GM23338 (cell line): ENCODE measurements around the gene NIT1. TPM values are rescaled to one million over a fixed set of nuclear protein-coding genes. Genes with fewer than 3 reads are reported as not detected.

Source experiments
- ATAC-seq: fragments of 200-7000 bp; cut with Tn5 transposase; 3 replicates; pipeline ENCODE4 v1.9.1; 2020
- DNase-seq: peaks from one replicate; pipeline ENCODE4 v3.0.0-alpha.2; 2015; ENCODE audit warnings: low spot score
- H2AFZ ChIP-seq: fragments of 200-600 bp; sonication (generic); 2 replicates; pipeline ENCODE4 v1.8.0; 2016; ENCODE audit warnings: antibody characterized with exemption, mild to moderate bottlenecking, moderate library complexity
- H3F3A ChIP-seq: fragments of 200-600 bp; sonication (generic); replicated peaks from 2 replicates; pipeline ENCODE4 v1.8.0; 2017; ENCODE audit warnings: antibody characterized with exemption, mixed run types, low read depth
- H3K27ac ChIP-seq: fragments of 200-600 bp; sonication (generic); 2 replicates; pipeline ENCODE4 v1.6.1; 2016; ENCODE audit warnings: low read depth
- H3K27me3 ChIP-seq: fragments of 200-600 bp; sonication (generic); 2 replicates; pipeline ENCODE4 v1.8.0; 2016; ENCODE audit warnings: mild to moderate bottlenecking, mixed run types, moderate library complexity; ENCODE audit not compliant: insufficient read depth
- H3K36me3 ChIP-seq: fragments of 200-600 bp; sonication (generic); 2 replicates; pipeline ENCODE4 v1.8.0; 2016; ENCODE audit warnings: mild to moderate bottlenecking; ENCODE audit not compliant: insufficient read depth
- H3K4me1 ChIP-seq: fragments of 200-600 bp; sonication (generic); 2 replicates; pipeline ENCODE4 v1.8.0; 2016; ENCODE audit warnings: mild to moderate bottlenecking, moderate library complexity; ENCODE audit not compliant: insufficient read depth
- H3K4me2 ChIP-seq: fragments of 200-600 bp; sonication (generic); 2 replicates; pipeline ENCODE4 v1.7.1; 2017; ENCODE audit warnings: mixed run types
- H3K4me3 ChIP-seq: fragments of 200-600 bp; sonication (generic); 2 replicates; pipeline ENCODE4 v1.6.1; 2016; ENCODE audit warnings: mixed run types
- H3K79me2 ChIP-seq: fragments of 200-600 bp; sonication (generic); replicated peaks from 2 replicates; pipeline ENCODE4 v1.8.0; 2017; ENCODE audit warnings: mild to moderate bottlenecking; ENCODE audit not compliant: insufficient read depth
- H3K9me2 ChIP-seq: fragments of 200-600 bp; sonication (generic); 2 replicates; pipeline ENCODE4 v1.8.0; 2017; ENCODE audit not compliant: insufficient read depth
- H4K20me1 ChIP-seq: fragments of 200-600 bp; sonication (generic); replicated peaks from 2 replicates; pipeline ENCODE4 v1.8.0; 2017; ENCODE audit warnings: mild to moderate bottlenecking; ENCODE audit not compliant: insufficient read depth
- H3K27ac Mint-ChIP-seq: 2 replicates; pipeline ENCODE4 v1.8.0; 2020; ENCODE audit warnings: inconsistent platforms, mild to moderate bottlenecking, moderate library complexity, mixed read lengths
- H3K27me3 Mint-ChIP-seq: 3 replicates; pipeline ENCODE4 v1.8.0; 2022; ENCODE audit warnings: low read depth, mild to moderate bottlenecking, moderate library complexity, mixed read lengths, inconsistent platforms; ENCODE audit not compliant: insufficient read depth, poor library complexity
- H3K36me3 Mint-ChIP-seq: 3 replicates; pipeline ENCODE4 v1.8.0; 2021; ENCODE audit warnings: low read depth, mild to moderate bottlenecking, inconsistent platforms, moderate library complexity, mixed read lengths
- H3K4me1 Mint-ChIP-seq: 3 replicates; pipeline ENCODE4 v1.8.0; 2020; ENCODE audit warnings: mild to moderate bottlenecking, inconsistent platforms, mixed read lengths
- H3K4me3 Mint-ChIP-seq: 3 replicates; pipeline ENCODE4 v1.8.0; 2021; ENCODE audit warnings: moderate library complexity, mild to moderate bottlenecking, inconsistent platforms, mixed read lengths
- H3K9me3 Mint-ChIP-seq: 3 replicates; pipeline ENCODE4 v1.8.0; 2020; ENCODE audit warnings: moderate library complexity, mild to moderate bottlenecking, inconsistent platforms, mixed read lengths
- CREB1 ChIP-seq: fragments of 250-450 bp; sonication (Bioruptor Pico); IDR thresholded peaks from 2 replicates; pipeline ENCODE4 v1.5.0; 2020; ENCODE audit warnings: low read depth, mild to moderate bottlenecking, moderate library complexity
- EZH2 ChIP-seq: fragments of 200-600 bp; sonication (generic); IDR thresholded peaks from one replicate; pipeline ENCODE4 v1.8.0; 2017; ENCODE audit warnings: antibody characterized with exemption, mild to moderate bottlenecking, low read depth; ENCODE audit not compliant: unreplicated experiment
- EZH2phosphoT487 ChIP-seq: fragments of 200-600 bp; sonication (generic); IDR thresholded peaks from one replicate; pipeline ENCODE4 v1.8.1; 2018; ENCODE audit warnings: antibody characterized with exemption; ENCODE audit not compliant: unreplicated experiment
- JUNB ChIP-seq: IDR thresholded peaks from one replicate; pipeline ENCODE4 v1.6.1; 2016; ENCODE audit warnings: antibody characterized with exemption; ENCODE audit not compliant: unreplicated experiment
- NANOG ChIP-seq: IDR thresholded peaks from 2 replicates; pipeline ENCODE4 v1.6.1; 2016; ENCODE audit warnings: antibody characterized with exemption, borderline replicate concordance
- POLR2AphosphoS5 ChIP-seq: IDR thresholded peaks from 2 replicates; pipeline ENCODE4 v1.6.1; 2016; ENCODE audit warnings: antibody characterized with exemption, low read depth
- STAT1 ChIP-seq: IDR thresholded peaks from one replicate; pipeline ENCODE4 v1.6.1; 2016; ENCODE audit warnings: antibody characterized with exemption; ENCODE audit not compliant: unreplicated experiment
- ZNF114 ChIP-seq: fragments of 250-450 bp; sonication (Bioruptor Pico); IDR thresholded peaks from 2 replicates; pipeline ENCODE4 v1.5.0; 2020; ENCODE audit warnings: mild to moderate bottlenecking, moderate library complexity
- ZNF331 ChIP-seq: fragments of 250-450 bp; sonication (Bioruptor Pico); IDR thresholded peaks from 2 replicates; pipeline ENCODE4 v1.5.0; 2020; ENCODE audit warnings: low read depth, mild to moderate bottlenecking, moderate library complexity
- polyA plus RNA-seq: library from polyadenylated mRNA; unstranded; fragments of >200 nt; fragmentation: Nextera tagmentation; extraction: Ambion mirVana; gene quantifications from 2 replicates; pipeline ENCODE4 v1.2.1, GENCODE V29; 2016
- total RNA-seq: library from RNA; depleted of rRNA; stranded (reverse); fragments of >200 nt; shearing (Covaris generic); gene quantifications from 2 replicates; pipeline ENCODE4 v1.2.3, GENCODE V29; 2014
- TF ChIP-seq, protein P1 (sequence below), 2 experiments: fragments of 200-600 bp in 1 of 2; sonication (generic) in 1 of 2; conservative IDR thresholded peaks; 2 replicates each; pipeline versions ENCODE4 v1.5.1 to v1.6.1; 2016 to 2017; ENCODE audit warnings: antibody characterized with exemption in 2 of 2, low read depth in 2 of 2, mild to moderate bottlenecking in 2 of 2, moderate library complexity in 1 of 2
- TF ChIP-seq, protein P2 (sequence below): fragments of 250-450 bp; sonication (Bioruptor Pico); IDR thresholded peaks from 2 replicates; pipeline ENCODE4 v1.5.0; 2020; ENCODE audit warnings: mild to moderate bottlenecking, moderate library complexity
- TF ChIP-seq, protein P3 (sequence below): IDR thresholded peaks from 2 replicates; pipeline ENCODE4 v1.6.1; 2016; ENCODE audit warnings: antibody characterized with exemption
- TF ChIP-seq, protein P4 (sequence below): IDR thresholded peaks from one replicate; pipeline ENCODE4 v1.6.1; 2018; ENCODE audit warnings: antibody characterized with exemption; ENCODE audit not compliant: unreplicated experiment

Gene NIT1
- total and polyA plus RNA-seq, 2 experiments from 2014 or later: 35.9 to 43.0 TPM

DNA sequence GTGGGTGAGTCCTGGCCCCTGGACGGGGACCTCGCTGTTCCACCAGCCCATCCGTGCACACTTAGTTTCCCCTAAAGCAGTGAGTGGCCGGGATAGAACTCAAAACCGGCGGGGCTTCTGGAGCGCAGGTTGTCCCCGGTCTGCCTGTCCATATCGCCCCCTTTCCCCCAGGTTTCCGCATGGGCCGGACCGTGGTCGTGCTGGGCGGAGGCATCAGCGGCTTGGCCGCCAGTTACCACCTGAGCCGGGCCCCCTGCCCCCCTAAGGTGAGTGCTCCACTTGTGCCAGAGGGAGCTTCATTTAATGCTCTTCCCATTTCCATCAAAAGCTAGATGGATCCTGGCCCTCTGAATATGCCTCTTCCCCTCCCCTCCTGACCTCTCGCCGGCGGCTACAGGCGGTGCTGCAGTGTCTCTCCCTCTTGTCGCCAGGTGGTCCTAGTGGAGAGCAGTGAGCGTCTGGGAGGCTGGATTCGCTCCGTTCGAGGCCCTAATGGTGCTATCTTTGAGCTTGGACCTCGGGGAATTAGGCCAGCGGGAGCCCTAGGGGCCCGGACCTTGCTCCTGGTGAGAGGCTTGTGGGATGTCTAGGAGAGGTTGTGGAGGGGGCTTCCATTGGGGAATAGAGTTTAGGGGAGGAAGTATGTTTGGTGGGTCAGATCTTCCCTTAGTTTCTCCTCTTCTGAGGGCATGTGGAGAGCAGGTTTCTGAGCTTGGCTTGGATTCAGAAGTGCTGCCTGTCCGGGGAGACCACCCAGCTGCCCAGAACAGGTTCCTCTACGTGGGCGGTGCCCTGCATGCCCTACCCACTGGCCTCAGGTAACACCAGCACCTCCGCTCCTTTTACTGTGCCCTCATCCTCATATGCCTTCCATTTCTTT, 49.0 kb downstream of the NIT1 start:
- Histone ChIP-seq H3K36me3 (peaks cover under 1% of the 10 kb centered on the region), H4K20me1 (no peaks in the 10 kb centered on the region; the same call in 1 of the 2 replicates), H3K27ac (no peak overlapping the region), H3K4me3 (peak overlapping the region; percentile 80), H3K27me3 (no peaks in the 10 kb centered on the region), H3K4me2 (peak overlapping the region; percentile 88), H3K4me1 (peaks cover 7% of the 10 kb centered on the region; the same call in 1 of the 2 replicates), H3K9me2 (no peaks in the 10 kb centered on the region), H3K79me2 (no peaks in the 10 kb centered on the region), H3F3A (peaks cover 21% of the 10 kb centered on the region), H2AFZ (peak overlapping the region; percentile 56)
- Mint-ChIP-seq H3K27ac (peak overlapping the region; percentile 95), H3K4me1 (peaks cover 12% of the 10 kb centered on the region), H3K9me3 (no peaks in the 10 kb centered on the region), H3K27me3 (peaks cover 18% of the 10 kb centered on the region), H3K4me3 (peak overlapping the region; percentile 84), H3K36me3 (peaks cover 35% of the 10 kb centered on the region)
- peak; percentile 67 for DNase-seq
- TF ChIP-seq, protein P1, sequence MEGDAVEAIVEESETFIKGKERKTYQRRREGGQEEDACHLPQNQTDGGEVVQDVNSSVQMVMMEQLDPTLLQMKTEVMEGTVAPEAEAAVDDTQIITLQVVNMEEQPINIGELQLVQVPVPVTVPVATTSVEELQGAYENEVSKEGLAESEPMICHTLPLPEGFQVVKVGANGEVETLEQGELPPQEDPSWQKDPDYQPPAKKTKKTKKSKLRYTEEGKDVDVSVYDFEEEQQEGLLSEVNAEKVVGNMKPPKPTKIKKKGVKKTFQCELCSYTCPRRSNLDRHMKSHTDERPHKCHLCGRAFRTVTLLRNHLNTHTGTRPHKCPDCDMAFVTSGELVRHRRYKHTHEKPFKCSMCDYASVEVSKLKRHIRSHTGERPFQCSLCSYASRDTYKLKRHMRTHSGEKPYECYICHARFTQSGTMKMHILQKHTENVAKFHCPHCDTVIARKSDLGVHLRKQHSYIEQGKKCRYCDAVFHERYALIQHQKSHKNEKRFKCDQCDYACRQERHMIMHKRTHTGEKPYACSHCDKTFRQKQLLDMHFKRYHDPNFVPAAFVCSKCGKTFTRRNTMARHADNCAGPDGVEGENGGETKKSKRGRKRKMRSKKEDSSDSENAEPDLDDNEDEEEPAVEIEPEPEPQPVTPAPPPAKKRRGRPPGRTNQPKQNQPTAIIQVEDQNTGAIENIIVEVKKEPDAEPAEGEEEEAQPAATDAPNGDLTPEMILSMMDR (conservative IDR thresholded peaks at IDR 0.05; ENCODE audit: low read depth in 2 of 2): no peak
- TF ChIP-seq, protein P2, sequence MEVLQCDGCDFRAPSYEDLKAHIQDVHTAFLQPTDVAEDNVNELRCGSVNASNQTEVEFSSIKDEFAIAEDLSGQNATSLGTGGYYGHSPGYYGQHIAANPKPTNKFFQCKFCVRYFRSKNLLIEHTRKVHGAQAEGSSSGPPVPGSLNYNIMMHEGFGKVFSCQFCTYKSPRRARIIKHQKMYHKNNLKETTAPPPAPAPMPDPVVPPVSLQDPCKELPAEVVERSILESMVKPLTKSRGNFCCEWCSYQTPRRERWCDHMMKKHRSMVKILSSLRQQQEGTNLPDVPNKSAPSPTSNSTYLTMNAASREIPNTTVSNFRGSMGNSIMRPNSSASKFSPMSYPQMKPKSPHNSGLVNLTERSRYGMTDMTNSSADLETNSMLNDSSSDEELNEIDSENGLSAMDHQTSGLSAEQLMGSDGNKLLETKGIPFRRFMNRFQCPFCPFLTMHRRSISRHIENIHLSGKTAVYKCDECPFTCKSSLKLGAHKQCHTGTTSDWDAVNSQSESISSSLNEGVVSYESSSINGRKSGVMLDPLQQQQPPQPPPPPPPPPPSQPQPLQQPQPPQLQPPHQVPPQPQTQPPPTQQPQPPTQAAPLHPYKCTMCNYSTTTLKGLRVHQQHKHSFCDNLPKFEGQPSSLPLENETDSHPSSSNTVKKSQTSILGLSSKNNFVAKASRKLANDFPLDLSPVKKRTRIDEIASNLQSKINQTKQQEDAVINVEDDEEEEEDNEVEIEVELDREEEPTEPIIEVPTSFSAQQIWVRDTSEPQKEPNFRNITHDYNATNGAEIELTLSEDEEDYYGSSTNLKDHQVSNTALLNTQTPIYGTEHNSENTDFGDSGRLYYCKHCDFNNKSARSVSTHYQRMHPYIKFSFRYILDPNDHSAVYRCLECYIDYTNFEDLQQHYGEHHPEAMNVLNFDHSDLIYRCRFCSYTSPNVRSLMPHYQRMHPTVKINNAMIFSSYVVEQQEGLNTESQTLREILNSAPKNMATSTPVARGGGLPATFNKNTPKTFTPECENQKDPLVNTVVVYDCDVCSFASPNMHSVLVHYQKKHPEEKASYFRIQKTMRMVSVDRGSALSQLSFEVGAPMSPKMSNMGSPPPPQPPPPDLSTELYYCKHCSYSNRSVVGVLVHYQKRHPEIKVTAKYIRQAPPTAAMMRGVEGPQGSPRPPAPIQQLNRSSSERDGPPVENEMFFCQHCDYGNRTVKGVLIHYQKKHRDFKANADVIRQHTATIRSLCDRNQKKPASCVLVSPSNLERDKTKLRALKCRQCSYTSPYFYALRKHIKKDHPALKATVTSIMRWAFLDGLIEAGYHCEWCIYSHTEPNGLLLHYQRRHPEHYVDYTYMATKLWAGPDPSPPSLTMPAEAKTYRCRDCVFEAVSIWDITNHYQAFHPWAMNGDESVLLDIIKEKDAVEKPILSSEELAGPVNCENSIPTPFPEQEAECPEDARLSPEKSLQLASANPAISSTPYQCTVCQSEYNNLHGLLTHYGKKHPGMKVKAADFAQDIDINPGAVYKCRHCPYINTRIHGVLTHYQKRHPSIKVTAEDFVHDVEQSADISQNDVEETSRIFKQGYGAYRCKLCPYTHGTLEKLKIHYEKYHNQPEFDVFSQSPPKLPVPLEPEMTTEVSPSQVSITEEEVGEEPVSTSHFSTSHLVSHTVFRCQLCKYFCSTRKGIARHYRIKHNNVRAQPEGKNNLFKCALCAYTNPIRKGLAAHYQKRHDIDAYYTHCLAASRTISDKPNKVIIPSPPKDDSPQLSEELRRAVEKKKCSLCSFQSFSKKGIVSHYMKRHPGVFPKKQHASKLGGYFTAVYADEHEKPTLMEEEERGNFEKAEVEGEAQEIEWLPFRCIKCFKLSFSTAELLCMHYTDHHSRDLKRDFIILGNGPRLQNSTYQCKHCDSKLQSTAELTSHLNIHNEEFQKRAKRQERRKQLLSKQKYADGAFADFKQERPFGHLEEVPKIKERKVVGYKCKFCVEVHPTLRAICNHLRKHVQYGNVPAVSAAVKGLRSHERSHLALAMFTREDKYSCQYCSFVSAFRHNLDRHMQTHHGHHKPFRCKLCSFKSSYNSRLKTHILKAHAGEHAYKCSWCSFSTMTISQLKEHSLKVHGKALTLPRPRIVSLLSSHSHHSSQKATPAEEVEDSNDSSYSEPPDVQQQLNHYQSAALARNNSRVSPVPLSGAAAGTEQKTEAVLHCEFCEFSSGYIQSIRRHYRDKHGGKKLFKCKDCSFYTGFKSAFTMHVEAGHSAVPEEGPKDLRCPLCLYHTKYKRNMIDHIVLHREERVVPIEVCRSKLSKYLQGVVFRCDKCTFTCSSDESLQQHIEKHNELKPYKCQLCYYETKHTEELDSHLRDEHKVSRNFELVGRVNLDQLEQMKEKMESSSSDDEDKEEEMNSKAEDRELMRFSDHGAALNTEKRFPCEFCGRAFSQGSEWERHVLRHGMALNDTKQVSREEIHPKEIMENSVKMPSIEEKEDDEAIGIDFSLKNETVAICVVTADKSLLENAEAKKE (CRISPR knock-in tag): no peak
- no peak for TF ChIP-seq EZH2phosphoT487
- no peak for TF ChIP-seq POLR2AphosphoS5
- TF ChIP-seq ZNF114 (CRISPR knock-in tag): no peak
- TF ChIP-seq CREB1: no peak
- TF ChIP-seq JUNB: no peak
- TF ChIP-seq, protein P3, sequence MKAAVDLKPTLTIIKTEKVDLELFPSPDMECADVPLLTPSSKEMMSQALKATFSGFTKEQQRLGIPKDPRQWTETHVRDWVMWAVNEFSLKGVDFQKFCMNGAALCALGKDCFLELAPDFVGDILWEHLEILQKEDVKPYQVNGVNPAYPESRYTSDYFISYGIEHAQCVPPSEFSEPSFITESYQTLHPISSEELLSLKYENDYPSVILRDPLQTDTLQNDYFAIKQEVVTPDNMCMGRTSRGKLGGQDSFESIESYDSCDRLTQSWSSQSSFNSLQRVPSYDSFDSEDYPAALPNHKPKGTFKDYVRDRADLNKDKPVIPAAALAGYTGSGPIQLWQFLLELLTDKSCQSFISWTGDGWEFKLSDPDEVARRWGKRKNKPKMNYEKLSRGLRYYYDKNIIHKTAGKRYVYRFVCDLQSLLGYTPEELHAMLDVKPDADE: no peak
- TF ChIP-seq ZNF331 (CRISPR knock-in tag): no peak
- no peak for TF ChIP-seq EZH2
- TF ChIP-seq NANOG: no peak
- TF ChIP-seq, protein P4, sequence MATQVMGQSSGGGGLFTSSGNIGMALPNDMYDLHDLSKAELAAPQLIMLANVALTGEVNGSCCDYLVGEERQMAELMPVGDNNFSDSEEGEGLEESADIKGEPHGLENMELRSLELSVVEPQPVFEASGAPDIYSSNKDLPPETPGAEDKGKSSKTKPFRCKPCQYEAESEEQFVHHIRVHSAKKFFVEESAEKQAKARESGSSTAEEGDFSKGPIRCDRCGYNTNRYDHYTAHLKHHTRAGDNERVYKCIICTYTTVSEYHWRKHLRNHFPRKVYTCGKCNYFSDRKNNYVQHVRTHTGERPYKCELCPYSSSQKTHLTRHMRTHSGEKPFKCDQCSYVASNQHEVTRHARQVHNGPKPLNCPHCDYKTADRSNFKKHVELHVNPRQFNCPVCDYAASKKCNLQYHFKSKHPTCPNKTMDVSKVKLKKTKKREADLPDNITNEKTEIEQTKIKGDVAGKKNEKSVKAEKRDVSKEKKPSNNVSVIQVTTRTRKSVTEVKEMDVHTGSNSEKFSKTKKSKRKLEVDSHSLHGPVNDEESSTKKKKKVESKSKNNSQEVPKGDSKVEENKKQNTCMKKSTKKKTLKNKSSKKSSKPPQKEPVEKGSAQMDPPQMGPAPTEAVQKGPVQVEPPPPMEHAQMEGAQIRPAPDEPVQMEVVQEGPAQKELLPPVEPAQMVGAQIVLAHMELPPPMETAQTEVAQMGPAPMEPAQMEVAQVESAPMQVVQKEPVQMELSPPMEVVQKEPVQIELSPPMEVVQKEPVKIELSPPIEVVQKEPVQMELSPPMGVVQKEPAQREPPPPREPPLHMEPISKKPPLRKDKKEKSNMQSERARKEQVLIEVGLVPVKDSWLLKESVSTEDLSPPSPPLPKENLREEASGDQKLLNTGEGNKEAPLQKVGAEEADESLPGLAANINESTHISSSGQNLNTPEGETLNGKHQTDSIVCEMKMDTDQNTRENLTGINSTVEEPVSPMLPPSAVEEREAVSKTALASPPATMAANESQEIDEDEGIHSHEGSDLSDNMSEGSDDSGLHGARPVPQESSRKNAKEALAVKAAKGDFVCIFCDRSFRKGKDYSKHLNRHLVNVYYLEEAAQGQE: no peak
- TF ChIP-seq STAT1: no peak
- peak; percentile 47 for ATAC-seq
